Retina (tissue), 1 donor: ENCODE measurements around the gene SDCBP2.

Source experiments
- DNase-seq: peaks from one replicate; pipeline ENCODE4 v3.0.0-alpha.2; 2016

The SDCBP2 gene

GRCh38 chr20:1310071-1310470 is 18.9 kb downstream of the SDCBP2 start:
- no peak for DNase-seq

GRCh38 chr20:1309439-1309847 is 19.5 kb downstream of the SDCBP2 start:
- no peak for DNase-seq

GRCh38 chr20:1308702-1309095 is 20.2 kb downstream of the SDCBP2 start:
- no peak for DNase-seq

- no peak for DNase-seq
Observed at GRCh38 chr20:1308067-1308701, 20.8 kb downstream of the SDCBP2 start.

GRCh38 chr20:1307571-1307971 is 21.4 kb downstream of the SDCBP2 start:
- no peak for DNase-seq

GRCh38 chr20:1307171-1307570 is 21.8 kb downstream of the SDCBP2 start:
- DNase-seq, result no peak

GRCh38 chr20:1306316-1307135 is 22.4 kb downstream of the SDCBP2 start:
- no peak for DNase-seq

- no peak for DNase-seq
Observed at GRCh38 chr20:1305712-1306111, 23.2 kb downstream of the SDCBP2 start.

GRCh38 chr20:1304710-1305515 is 24.0 kb downstream of the SDCBP2 start:
- no peak for DNase-seq

- no peak for DNase-seq
Observed at GRCh38 chr20:1302685-1303541, 26.0 kb downstream of the SDCBP2 start.

GRCh38 chr20:1301031-1301529 is 27.9 kb downstream of the SDCBP2 start:
- no peak for DNase-seq

- DNase-seq, result no peak
Observed at GRCh38 chr20:1300083-1300840, 28.7 kb downstream of the SDCBP2 start.

- DNase-seq, result no peak
Observed at GRCh38 chr20:1299522-1299921, 29.4 kb downstream of the SDCBP2 start.

GRCh38 chr20:1298888-1299511 is 29.9 kb downstream of the SDCBP2 start:
- no peak for DNase-seq

- DNase-seq, result no peak
Observed at GRCh38 chr20:1298166-1298565, 30.8 kb downstream of the SDCBP2 start.

GRCh38 chr20:1297486-1297885 is 31.5 kb downstream of the SDCBP2 start:
- no peak for DNase-seq

- DNase-seq, result no peak
Observed at GRCh38 chr20:1296922-1297321, 32.0 kb downstream of the SDCBP2 start.

- DNase-seq, result no peak
Observed at GRCh38 chr20:1296117-1296610, 32.8 kb downstream of the SDCBP2 start.

GRCh38 chr20:1295276-1295930 is 33.5 kb downstream of the SDCBP2 start:
- no peak for DNase-seq

GRCh38 chr20:1294497-1294896 is 34.4 kb downstream of the SDCBP2 start:
- DNase-seq, result no peak
